Subcutaneous abdominal adipose tissue (tissue), 5 donors: ENCODE results near the gene MTIF2.
"Not testable (repeated sequence)": the region's sequence is repeated elsewhere in the genome, so short reads cannot be mapped to it uniquely, and the experiment has no call there.

ENCODE experiments used
- H3K27ac ChIP-seq: one replicate; pipeline ENCODE4 v1.7.0; 2013; ENCODE audit warnings: low read depth, mild to moderate bottlenecking, inconsistent platforms, low read length, moderate library complexity
- H3K27me3 ChIP-seq, 5 donors: one replicate each; pipeline ENCODE4 v1.7.0; 2013; ENCODE audit warnings: low read length in 5 of 5, inconsistent platforms in 1 of 5; ENCODE audit not compliant: control insufficient read depth in 5 of 5, insufficient read depth in 4 of 5
- H3K36me3 ChIP-seq, 5 donors: one replicate each; pipeline ENCODE4 v1.7.0; 2013; ENCODE audit warnings: low read length in 5 of 5; ENCODE audit not compliant: control insufficient read depth in 5 of 5, insufficient read depth in 5 of 5
- H3K4me1 ChIP-seq, 5 donors: one replicate each; pipeline ENCODE4 v1.7.0; 2013; ENCODE audit warnings: low read length in 5 of 5, mild to moderate bottlenecking in 3 of 5, moderate library complexity in 1 of 5; ENCODE audit not compliant: control insufficient read depth in 5 of 5, insufficient read depth in 5 of 5
- H3K4me3 ChIP-seq, 5 donors: one replicate each; pipeline ENCODE4 v1.7.0; 2013; ENCODE audit warnings: low read length in 5 of 5, low read depth in 1 of 5
- H3K9ac ChIP-seq, 5 donors: one replicate each; pipeline ENCODE4 v1.7.0; 2013; ENCODE audit warnings: low read length in 5 of 5, mild to moderate bottlenecking in 4 of 5, moderate library complexity in 3 of 5
- H3K9me3 ChIP-seq, 5 donors: one replicate each; pipeline ENCODE4 v1.7.0; 2013; ENCODE audit warnings: low read length in 5 of 5; ENCODE audit not compliant: control insufficient read depth in 5 of 5
- donor health status: healthy.
- donor health status: healthy.
- donor health status: healthy.
- donor health status: healthy.
- donor health status: healthy.

The MTIF2 gene

GRCh38 chr2:55280851-55281546 is 12.0 kb upstream of the MTIF2 start:
- H3K9me3 ChIP-seq, H3K27me3 ChIP-seq, H3K27ac ChIP-seq, H3K9ac ChIP-seq, H3K4me3 ChIP-seq, H3K36me3 ChIP-seq: not testable (repeated sequence)
- H3K4me1 ChIP-seq: peaks cover 0 to 19% (median 16%) of the 10 kb centered on the region in 5 donors

- H3K27ac ChIP-seq, H3K9ac ChIP-seq, H3K36me3 ChIP-seq, H3K27me3 ChIP-seq, H3K4me3 ChIP-seq, H3K9me3 ChIP-seq: not testable (repeated sequence)
- H3K4me1 ChIP-seq: peaks cover 0 to 19% (median 16%) of the 10 kb centered on the region in 5 donors
These were observed 10.9 kb upstream of the MTIF2 start for GRCh38 chr2:55279859-55280424.

- not testable (repeated sequence) for H3K27me3 ChIP-seq, H3K9ac ChIP-seq, H3K9me3 ChIP-seq, H3K36me3 ChIP-seq, H3K4me3 ChIP-seq, H3K27ac ChIP-seq
- peaks cover 0 to 19% (median 16%) of the 10 kb centered on the region in 5 donors for H3K4me1 ChIP-seq
These were observed 10.3 kb upstream of the MTIF2 start for GRCh38 chr2:55279214-55279835.

GRCh38 chr2:55277310-55277709 is 8.3 kb upstream of the MTIF2 start:
- H3K4me3 ChIP-seq: no peak overlapping the region

GRCh38 chr2:55274346-55274745 is 5.3 kb upstream of the MTIF2 start:
- H3K27me3 ChIP-seq, H3K27ac ChIP-seq, H3K36me3 ChIP-seq, H3K4me1 ChIP-seq, H3K4me3 ChIP-seq, H3K9ac ChIP-seq, H3K9me3 ChIP-seq: not testable (repeated sequence)

More at GRCh38 chr2:55277310-55277709, 8.3 kb upstream of the MTIF2 start:
- Histone ChIP-seq H3K36me3 (no peaks in the 10 kb centered on the region), H3K27ac (no peak overlapping the region), H3K4me1 (peaks cover 0 to 4% (median 0%) of the 10 kb centered on the region in 5 donors), H3K9ac (no peak overlapping the region), H3K9me3 (no peaks in the 10 kb centered on the region), H3K27me3 (no peaks in the 10 kb centered on the region)

GRCh38 chr2:55269645-55269990 is 587 bp upstream of the MTIF2 start:
- Histone ChIP-seq H3K36me3 (peaks cover 4 to 11% (median 6%) of the 10 kb centered on the region in 5 donors), H3K27me3 (no peaks in the 10 kb centered on the region), H3K9me3 (no peaks in the 10 kb centered on the region), H3K27ac (peak overlapping the region; percentile 91), H3K9ac (peak overlapping the region; percentile 55 to 97 (median 76)), H3K4me1 (peaks cover 3 to 15% (median 14%) of the 10 kb centered on the region in 5 donors), H3K4me3 (peak overlapping the region; percentile 76 to 97 (median 90))

- Histone ChIP-seq H3K9ac (peak overlapping the region; percentile 76 to 97 (median 89)), H3K36me3 (peaks cover 10 to 23% (median 13%) of the 10 kb centered on the region in 5 donors), H3K27me3 (no peaks in the 10 kb centered on the region), H3K4me1 (peaks cover 3 to 15% (median 14%) of the 10 kb centered on the region in 5 donors), H3K27ac (peak overlapping the region; percentile 91), H3K9me3 (no peaks in the 10 kb centered on the region), H3K4me3 (peak overlapping the region; percentile 86 to 99 (median 92))
These were observed 634 bp downstream of the MTIF2 start for GRCh38 chr2:55268288-55268906.

GRCh38 chr2:55259586-55259985 is 9.4 kb downstream of the MTIF2 start:
- not testable (repeated sequence) for H3K4me3 ChIP-seq, H3K27ac ChIP-seq, H3K9ac ChIP-seq, H3K4me1 ChIP-seq, H3K27me3 ChIP-seq, H3K9me3 ChIP-seq
- peaks cover 19 to 71% (median 40%) of the 10 kb centered on the region in 5 donors for H3K36me3 ChIP-seq

GRCh38 chr2:55252832-55253231 is 16.2 kb downstream of the MTIF2 start:
- no peak overlapping the region for H3K9ac ChIP-seq
- no peaks in the 10 kb centered on the region for H3K9me3 ChIP-seq
- no peaks in the 10 kb centered on the region for H3K27me3 ChIP-seq
- peaks cover 28 to 60% (median 37%) of the 10 kb centered on the region in 5 donors for H3K36me3 ChIP-seq
- H3K4me3 ChIP-seq: no peak overlapping the region
- no peak overlapping the region for H3K27ac ChIP-seq
- no peaks in the 10 kb centered on the region for H3K4me1 ChIP-seq

- no peak overlapping the region for H3K27ac ChIP-seq
- no peak overlapping the region for H3K4me3 ChIP-seq
- no peaks in the 10 kb centered on the region for H3K4me1 ChIP-seq
- no peaks in the 10 kb centered on the region for H3K9me3 ChIP-seq
- no peaks in the 10 kb centered on the region for H3K27me3 ChIP-seq
- H3K9ac ChIP-seq: no peak overlapping the region
- H3K36me3 ChIP-seq: peaks cover 40 to 78% (median 46%) of the 10 kb centered on the region in 5 donors
These were observed 22.0 kb downstream of the MTIF2 start for GRCh38 chr2:55247025-55247424.
